DND-41 (cell line): ENCODE results near the gene ATP8A2.
"Not testable (repeated sequence)": the region's sequence is repeated elsewhere in the genome, so short reads cannot be mapped to it uniquely, and the experiment has no call there.

Experiments
- ATAC-seq: fragments of 200-7000 bp; cut with Tn5 transposase; 3 replicates; pipeline ENCODE4 v1.9.1; 2021; ENCODE audit warnings: low read depth; ENCODE audit not compliant: insufficient read depth
- DNase-seq: peaks from one replicate; pipeline ENCODE4 v3.0.0-alpha.2; 2020
- H2AFZ ChIP-seq: 2 replicates; pipeline ENCODE4 v1.6.0; 2012; ENCODE audit warnings: low read depth, low read length
- H3K27ac ChIP-seq: 2 replicates; pipeline ENCODE4 v1.5.1; 2012; ENCODE audit warnings: low read length, inconsistent platforms
- H3K27me3 ChIP-seq: fragments of 200-600 bp; sonication (generic); 2 replicates; pipeline ENCODE4 v1.6.0; 2012; ENCODE audit warnings: low read length, mild to moderate bottlenecking, inconsistent platforms; ENCODE audit not compliant: insufficient read depth, poor library complexity
- H3K36me3 ChIP-seq: 2 replicates; pipeline ENCODE4 v1.5.1; 2012; ENCODE audit warnings: low read length, inconsistent platforms; ENCODE audit not compliant: insufficient read depth
- H3K4me1 ChIP-seq: 2 replicates; pipeline ENCODE4 v1.5.1; 2012; ENCODE audit warnings: mild to moderate bottlenecking, low read length; ENCODE audit not compliant: insufficient read depth
- H3K4me2 ChIP-seq: 2 replicates; pipeline ENCODE4 v1.6.0; 2012; ENCODE audit warnings: mild to moderate bottlenecking, moderate library complexity, low read length, inconsistent platforms; ENCODE audit not compliant: insufficient read depth
- H3K4me3 ChIP-seq, 2 experiments: fragments of 200-600 bp in 1 of 2; shearing (Covaris generic) in 1 of 2; 2 replicates each; pipeline ENCODE4 v1.5.1; 2012 to 2016; ENCODE audit warnings: inconsistent platforms in 2 of 2, low read length in 2 of 2, mild to moderate bottlenecking in 2 of 2, low read depth in 1 of 2, moderate library complexity in 1 of 2
- H3K79me2 ChIP-seq: 2 replicates; pipeline ENCODE4 v1.6.0; 2012; ENCODE audit warnings: low read length, inconsistent platforms; ENCODE audit not compliant: insufficient read depth
- H3K9ac ChIP-seq: 2 replicates; pipeline ENCODE4 v1.6.0; 2012; ENCODE audit warnings: low read depth, mild to moderate bottlenecking, inconsistent platforms, low read length, moderate library complexity
- H3K9me3 ChIP-seq: 2 replicates; pipeline ENCODE4 v1.5.1; 2012; ENCODE audit warnings: low read length, moderate library complexity, mild to moderate bottlenecking, inconsistent platforms; ENCODE audit not compliant: insufficient read depth, severe bottlenecking
- H4K20me1 ChIP-seq: 2 replicates; pipeline ENCODE4 v1.6.0; 2012; ENCODE audit warnings: low read length; ENCODE audit not compliant: insufficient read depth
- CTCF ChIP-seq: IDR thresholded peaks from 2 replicates; pipeline ENCODE4 v1.5.1; 2012; ENCODE audit warnings: borderline replicate concordance, low read length, moderate library complexity, mild to moderate bottlenecking; ENCODE audit not compliant: poor library complexity, severe bottlenecking; ENCODE audit errors: extremely low read depth
- EZH2 ChIP-seq: IDR thresholded peaks from 3 replicates; pipeline ENCODE4 v1.6.1; 2012; ENCODE audit warnings: borderline replicate concordance, low read depth, mild to moderate bottlenecking, moderate library complexity, low read length, inconsistent platforms; ENCODE audit not compliant: severe bottlenecking

ATP8A2 gene

GRCh38 chr13:25538276-25538675, 166.5 kb downstream of the ATP8A2 start:
- H3K27me3 ChIP-seq: peaks cover 12% of the 10 kb centered on the region
- ATAC-seq: no peak

GRCh38 chr13:25541434-25542123, 169.8 kb downstream of the ATP8A2 start:
- DNase-seq (no peak), ATAC-seq (no peak)
- no peak for TF ChIP-seq CTCF
- no peak for TF ChIP-seq EZH2
- Histone ChIP-seq H3K9ac (no peak overlapping the region), H3K79me2 (no peaks in the 10 kb centered on the region), H3K27ac (no peak overlapping the region), H3K4me1 (no peaks in the 10 kb centered on the region), H3K36me3 (no peaks in the 10 kb centered on the region), H3K9me3 (no peaks in the 10 kb centered on the region), H3K4me2 (no peak overlapping the region), H4K20me1 (no peaks in the 10 kb centered on the region), H2AFZ (no peak overlapping the region), H3K27me3 (peaks cover 10% of the 10 kb centered on the region), H3K4me3 (no peak overlapping the region)

More at GRCh38 chr13:25538276-25538675, 166.5 kb downstream of the ATP8A2 start:
- Histone ChIP-seq H3K36me3 (no peaks in the 10 kb centered on the region), H3K27ac (no peak overlapping the region), H3K4me1 (no peaks in the 10 kb centered on the region), H4K20me1 (no peaks in the 10 kb centered on the region), H3K4me3 (no peak overlapping the region), H3K9ac (no peak overlapping the region), H3K79me2 (no peaks in the 10 kb centered on the region), H3K9me3 (no peaks in the 10 kb centered on the region), H2AFZ (no peak overlapping the region), H3K4me2 (no peak overlapping the region)
- TF ChIP-seq EZH2 (no peak), CTCF (no peak)
- DNase-seq: no peak

- DNase-seq, H3K4me3 ChIP-seq, H3K36me3 ChIP-seq, H3K27ac ChIP-seq, H3K4me2 ChIP-seq, ATAC-seq, H3K79me2 ChIP-seq, H3K9ac ChIP-seq, H3K4me1 ChIP-seq, H3K9me3 ChIP-seq, H2AFZ ChIP-seq, H4K20me1 ChIP-seq: not testable (repeated sequence)
- peaks cover 13% of the 10 kb centered on the region for H3K27me3 ChIP-seq
These were observed 177.2 kb downstream of the ATP8A2 start for GRCh38 chr13:25548991-25549390.

- no peak overlapping the region for H3K9ac ChIP-seq
- H3K36me3 ChIP-seq: no peaks in the 10 kb centered on the region
- ATAC-seq: no peak
- no peak overlapping the region for H3K4me3 ChIP-seq
- no peak for DNase-seq
- H2AFZ ChIP-seq: no peak overlapping the region
- H4K20me1 ChIP-seq: no peaks in the 10 kb centered on the region
- TF ChIP-seq CTCF (no peak), EZH2 (no peak)
- H3K4me2 ChIP-seq: no peak overlapping the region
- no peaks in the 10 kb centered on the region for H3K9me3 ChIP-seq
- no peaks in the 10 kb centered on the region for H3K4me1 ChIP-seq
- H3K79me2 ChIP-seq: no peaks in the 10 kb centered on the region
- no peak overlapping the region for H3K27ac ChIP-seq
- H3K27me3 ChIP-seq: peaks cover 10% of the 10 kb centered on the region
These were observed 190.0 kb downstream of the ATP8A2 start for GRCh38 chr13:25561812-25562211.
